ENCODE results near the gene TRAPPC12.

DNA sequence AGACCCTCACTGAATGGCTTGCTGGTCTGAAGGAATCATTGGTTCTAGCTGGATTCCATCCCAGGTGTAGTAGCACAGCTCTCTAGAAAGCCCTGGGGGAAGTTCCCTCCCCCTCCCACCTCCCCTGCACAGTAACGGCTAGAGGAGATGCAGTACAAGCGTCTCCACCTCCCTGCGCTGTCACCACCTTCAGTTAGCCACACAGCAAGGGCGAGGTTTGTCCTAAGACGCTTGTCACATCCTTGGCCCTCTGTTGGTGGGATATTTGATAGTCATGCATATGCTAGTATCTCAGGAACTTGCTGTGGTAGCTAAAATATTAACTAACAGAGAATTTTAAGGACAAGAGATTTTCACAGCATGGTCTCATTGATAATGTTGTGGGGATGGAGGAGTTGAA, 19.4 kb downstream of the TRAPPC12 start:
- TF ChIP-seq, protein P1, sequence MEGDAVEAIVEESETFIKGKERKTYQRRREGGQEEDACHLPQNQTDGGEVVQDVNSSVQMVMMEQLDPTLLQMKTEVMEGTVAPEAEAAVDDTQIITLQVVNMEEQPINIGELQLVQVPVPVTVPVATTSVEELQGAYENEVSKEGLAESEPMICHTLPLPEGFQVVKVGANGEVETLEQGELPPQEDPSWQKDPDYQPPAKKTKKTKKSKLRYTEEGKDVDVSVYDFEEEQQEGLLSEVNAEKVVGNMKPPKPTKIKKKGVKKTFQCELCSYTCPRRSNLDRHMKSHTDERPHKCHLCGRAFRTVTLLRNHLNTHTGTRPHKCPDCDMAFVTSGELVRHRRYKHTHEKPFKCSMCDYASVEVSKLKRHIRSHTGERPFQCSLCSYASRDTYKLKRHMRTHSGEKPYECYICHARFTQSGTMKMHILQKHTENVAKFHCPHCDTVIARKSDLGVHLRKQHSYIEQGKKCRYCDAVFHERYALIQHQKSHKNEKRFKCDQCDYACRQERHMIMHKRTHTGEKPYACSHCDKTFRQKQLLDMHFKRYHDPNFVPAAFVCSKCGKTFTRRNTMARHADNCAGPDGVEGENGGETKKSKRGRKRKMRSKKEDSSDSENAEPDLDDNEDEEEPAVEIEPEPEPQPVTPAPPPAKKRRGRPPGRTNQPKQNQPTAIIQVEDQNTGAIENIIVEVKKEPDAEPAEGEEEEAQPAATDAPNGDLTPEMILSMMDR (IDR thresholded peaks at IDR 0.05 in 4 of 5, conservative IDR thresholded peaks at IDR 0.05 in 1 of 5) = no peak
- TF ChIP-seq POLR2A (IDR thresholded peaks at IDR 0.05) = no peak
